Nephron progenitor cell (in vitro differentiated cells): ENCODE data around the gene EID3.

Experiments
- DNase-seq: peaks from one replicate; pipeline ENCODE4 v3.0.0; 2021
- H3K27ac Mint-ChIP-seq: 2 replicates; pipeline ENCODE4 v1.8.0; 2021; ENCODE audit warnings: mild to moderate bottlenecking, moderate library complexity, mixed read lengths
- H3K27me3 Mint-ChIP-seq: 2 replicates; pipeline ENCODE4 v1.8.0; 2021; ENCODE audit warnings: mild to moderate bottlenecking, low read depth, mixed read lengths; ENCODE audit not compliant: poor library complexity
- H3K36me3 Mint-ChIP-seq: 2 replicates; pipeline ENCODE4 v1.8.0; 2021; ENCODE audit warnings: low read depth, mixed read lengths
- H3K4me1 Mint-ChIP-seq: 2 replicates; pipeline ENCODE4 v1.8.0; 2021; ENCODE audit warnings: mixed read lengths
- H3K4me3 Mint-ChIP-seq: 2 replicates; pipeline ENCODE4 v1.8.0; 2021; ENCODE audit warnings: mild to moderate bottlenecking, moderate library complexity, mixed read lengths
- H3K9me3 Mint-ChIP-seq: 2 replicates; pipeline ENCODE4 v1.8.0; 2021; ENCODE audit warnings: mild to moderate bottlenecking, moderate library complexity, mixed read lengths
- CTCF ChIP-seq: fragments of 200-600 bp; sonication (generic); IDR thresholded peaks from 2 replicates; pipeline ENCODE4 v1.5.0; 2021; ENCODE audit warnings: antibody characterized with exemption

EID3 gene

GRCh38 chr12:104272938-104273337 lies 30.6 kb upstream of the EID3 start:
- Mint-ChIP-seq H3K4me1 (peaks cover 10% of the 10 kb centered on the region), H3K27ac (no peak overlapping the region), H3K27me3 (no peaks in the 10 kb centered on the region), H3K9me3 (peaks cover 12% of the 10 kb centered on the region), H3K4me3 (no peak overlapping the region), H3K36me3 (no peaks in the 10 kb centered on the region)
- TF ChIP-seq CTCF, result no peak
- no peak for DNase-seq

DNA sequence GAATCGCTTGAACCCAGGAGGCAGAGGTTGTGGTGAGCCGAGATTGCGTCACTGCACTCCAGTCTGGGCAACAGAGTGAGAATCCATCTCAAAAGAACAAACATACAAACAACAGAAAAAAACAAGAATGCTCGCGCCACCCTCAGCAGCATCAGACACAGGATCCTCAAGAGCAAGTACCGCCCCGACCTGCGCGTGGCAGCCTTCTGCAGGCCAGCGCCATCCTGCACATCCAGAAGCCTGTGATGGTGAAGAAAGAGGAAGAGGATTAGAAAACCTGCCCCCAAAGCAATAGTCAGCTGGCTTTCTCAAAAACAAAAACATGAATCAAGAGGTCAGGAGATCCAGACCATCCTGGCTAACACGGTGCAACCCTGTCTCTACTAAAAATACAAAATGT lies 30.0 kb upstream of the EID3 start:
- H3K4me3 Mint-ChIP-seq, result no peak overlapping the region
- no peak overlapping the region for H3K27ac Mint-ChIP-seq
- no peak for TF ChIP-seq CTCF
- DNase-seq, result no peak
- peaks cover 10% of the 10 kb centered on the region for H3K4me1 Mint-ChIP-seq
- peaks cover 12% of the 10 kb centered on the region for H3K9me3 Mint-ChIP-seq
- H3K36me3 Mint-ChIP-seq, result no peaks in the 10 kb centered on the region
- no peaks in the 10 kb centered on the region for H3K27me3 Mint-ChIP-seq

DNA sequence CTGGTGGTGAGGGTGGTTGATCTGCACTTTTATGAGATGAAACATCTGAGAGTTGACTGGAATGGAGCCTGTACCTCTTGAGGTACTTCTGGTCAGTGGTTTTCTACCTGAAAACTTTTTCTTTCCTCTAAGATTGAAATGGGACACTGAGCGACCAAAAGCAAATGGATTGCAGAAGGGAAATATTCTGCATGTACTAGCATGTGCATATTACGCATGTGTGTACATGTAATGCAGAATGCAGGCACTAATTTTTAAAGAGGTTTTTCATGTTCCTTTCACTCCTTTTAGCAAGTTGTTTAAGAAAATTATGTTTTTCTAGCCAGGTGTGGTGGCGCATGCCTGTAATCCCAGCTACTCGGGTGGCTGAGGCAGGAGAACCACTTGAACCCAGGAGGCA lies 28.7 kb upstream of the EID3 start:
- H3K27me3 Mint-ChIP-seq, result no peaks in the 10 kb centered on the region
- no peak overlapping the region for H3K27ac Mint-ChIP-seq
- H3K4me1 Mint-ChIP-seq, result peaks cover 10% of the 10 kb centered on the region

DNA sequence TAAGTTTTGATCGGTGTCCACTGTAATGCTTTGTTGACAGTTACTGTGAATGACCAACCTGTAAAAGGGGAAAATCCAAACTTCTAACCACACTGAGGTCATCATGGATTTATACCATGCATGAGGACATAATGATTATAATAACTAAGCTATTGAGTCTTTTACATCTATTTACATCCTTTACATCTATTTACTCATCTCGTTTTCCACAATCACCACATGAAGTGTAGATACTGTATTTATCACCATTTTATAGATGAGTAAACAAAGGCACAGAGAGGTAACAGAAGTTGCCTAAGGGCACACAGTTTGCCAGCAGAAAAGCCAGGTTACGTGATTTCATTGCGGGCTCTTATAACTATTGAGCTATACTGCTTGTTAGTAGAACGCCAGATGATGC lies 27.9 kb upstream of the EID3 start:
- H3K4me1 Mint-ChIP-seq, result peaks cover 10% of the 10 kb centered on the region
- no peak for TF ChIP-seq CTCF
- DNase-seq, result no peak
- no peak overlapping the region for H3K4me3 Mint-ChIP-seq
- H3K9me3 Mint-ChIP-seq, result peaks cover 8% of the 10 kb centered on the region
- no peaks in the 10 kb centered on the region for H3K36me3 Mint-ChIP-seq
- no peaks in the 10 kb centered on the region for H3K27me3 Mint-ChIP-seq
- no peak overlapping the region for H3K27ac Mint-ChIP-seq

More for the DNA sequence above, 28.7 kb upstream of the EID3 start:
- TF ChIP-seq CTCF, result no peak
- no peak for DNase-seq
- no peak overlapping the region for H3K4me3 Mint-ChIP-seq
- H3K9me3 Mint-ChIP-seq, result peaks cover 11% of the 10 kb centered on the region
- H3K36me3 Mint-ChIP-seq, result no peaks in the 10 kb centered on the region

- Mint-ChIP-seq H3K4me3 (no peak overlapping the region), H3K9me3 (peaks cover 10% of the 10 kb centered on the region), H3K36me3 (no peaks in the 10 kb centered on the region), H3K4me1 (peaks cover 10% of the 10 kb centered on the region), H3K27ac (peak overlapping the region; percentile 56), H3K27me3 (no peaks in the 10 kb centered on the region)
- TF ChIP-seq CTCF, result no peak
- DNase-seq, result no peak
These were observed 27.0 kb upstream of the EID3 start for GRCh38 chr12:104276273-104277131.

GRCh38 chr12:104279164-104279563 lies 24.4 kb upstream of the EID3 start:
- peaks cover 15% of the 10 kb centered on the region for H3K9me3 Mint-ChIP-seq
- no peak for DNase-seq
- H3K4me3 Mint-ChIP-seq, result no peak overlapping the region
- H3K27ac Mint-ChIP-seq, result no peak overlapping the region
- H3K4me1 Mint-ChIP-seq, result peaks cover 15% of the 10 kb centered on the region
- TF ChIP-seq CTCF, result no peak
- no peaks in the 10 kb centered on the region for H3K36me3 Mint-ChIP-seq
- peaks cover 4% of the 10 kb centered on the region for H3K27me3 Mint-ChIP-seq
